HepG2 (cell line): ENCODE measurements around the gene AGAP1. TPM values are rescaled to one million over a fixed set of nuclear protein-coding genes. Genes with fewer than 3 reads are reported as not detected.

Experiments used
- ATAC-seq: fragments of 200-7000 bp; cut with Tn5 transposase; 3 replicates; pipeline ENCODE4 v1.9.1; 2020; ENCODE audit warnings: mild to moderate bottlenecking, moderate library complexity
- BruUV-seq: library from RNA; stranded (reverse); fragments of 400-500 nt; replicated peaks from 2 replicates; lab custom pipeline; 2021; lab: Mats Ljungman, UMichigan
- CTCF ChIA-PET: fragments of 300-600 bp; formaldehyde crosslinking; extraction: SDS; loops from one replicate; lab custom pipeline; 2021; ENCODE audit warnings: low total read pairs, inconsistent platforms, low intra/inter-chr PET ratio; lab: Yijun Ruan, JAX
- POLR2A ChIA-PET: fragments of 350-600 bp; sonication (Branson Sonifier 250); formaldehyde crosslinking; loops from one replicate; lab custom pipeline; 2020; ENCODE audit warnings: antibody characterized with exemption, inconsistent platforms; lab: Yijun Ruan, JAX
- DNase-seq: peaks from one replicate; pipeline ENCODE4 v3.0.0-alpha.2; 2015; ENCODE audit warnings: low spot score
- FAIRE-seq: peaks from 3 replicates; lab custom pipeline; 2011; peaks lifted over from hg19 to GRCh38; lab: Jason Lieb, UNC
- H2AFZ ChIP-seq: one replicate; pipeline ENCODE4 v1.6.1; 2011; ENCODE audit warnings: low read length, inconsistent platforms
- H3K27ac ChIP-seq: fragments of 300-600 bp; 3 replicates; pipeline ENCODE4 v1.8.0; 2011; ENCODE audit warnings: mixed run types, mild to moderate bottlenecking, mixed read lengths, low read length, inconsistent platforms; ENCODE audit not compliant: insufficient read depth; ENCODE audit errors: extremely low read length
- H3K27me3 ChIP-seq, 2 experiments: fragments of 200-600 bp in 1 of 2; 2 replicates in 1 of 2; 3 replicates in 1 of 2; pipeline versions ENCODE4 v1.6.0 to v1.8.0; 2011; ENCODE audit warnings: low read length in 2 of 2, mild to moderate bottlenecking in 2 of 2, moderate library complexity in 2 of 2, inconsistent platforms in 1 of 2; ENCODE audit not compliant: insufficient read depth in 2 of 2, control insufficient read depth in 1 of 2
- H3K36me3 ChIP-seq, 2 experiments: fragments of 200-600 bp in 1 of 2; replicated peaks in 1 of 2; 2 replicates in 1 of 2; 3 replicates in 1 of 2; pipeline versions ENCODE4 v1.5.1 to v1.8.0; 2011; ENCODE audit warnings: low read length in 2 of 2, inconsistent platforms in 1 of 2; ENCODE audit not compliant: insufficient read depth in 2 of 2, control insufficient read depth in 1 of 2
- H3K4me1 ChIP-seq: 2 replicates; pipeline ENCODE4 v1.5.1; 2012; ENCODE audit warnings: low read length, inconsistent platforms; ENCODE audit not compliant: insufficient read depth
- H3K4me2 ChIP-seq: 2 replicates; pipeline ENCODE4 v1.6.0; 2011; ENCODE audit warnings: low read depth, low read length, inconsistent platforms
- H3K4me3 ChIP-seq, 3 experiments: fragments of 200-600 bp in 1 of 3; sonication (generic), shearing (Covaris generic) in 1 of 3; replicated peaks in 1 of 3; 2 replicates each; pipeline ENCODE4 v1.5.1; 2011 to 2016; ENCODE audit warnings: low read length in 3 of 3, inconsistent platforms in 2 of 3, low read depth in 2 of 3, mild to moderate bottlenecking in 2 of 3, control low read depth in 1 of 3, mixed read lengths in 1 of 3; ENCODE audit not compliant: insufficient read depth in 1 of 3
- H3K79me2 ChIP-seq: one replicate; pipeline ENCODE4 v1.6.1; 2011; ENCODE audit warnings: low read length, inconsistent platforms; ENCODE audit not compliant: insufficient read depth
- H3K9ac ChIP-seq: 2 replicates; pipeline ENCODE4 v1.6.0; 2011; ENCODE audit warnings: mild to moderate bottlenecking, low read depth, low read length, inconsistent platforms; ENCODE audit not compliant: insufficient read depth
- H3K9me3 ChIP-seq: 2 replicates; pipeline ENCODE4 v1.5.1; 2012; ENCODE audit warnings: mild to moderate bottlenecking, low read length
- H4K20me1 ChIP-seq: 2 replicates; pipeline ENCODE4 v1.6.0; 2011; ENCODE audit warnings: inconsistent platforms, mild to moderate bottlenecking, low read length, moderate library complexity; ENCODE audit not compliant: insufficient read depth
- ATF7 ChIP-seq, 2 experiments: fragments of 450-650 bp in 1 of 2; sonication (generic) in 1 of 2; formaldehyde crosslinking in 1 of 2; IDR thresholded peaks; 2 replicates each; pipeline versions ENCODE4 v1.4.0 to v1.6.1; 2016 to 2020; ENCODE audit warnings: antibody characterized with exemption in 1 of 2, mild to moderate bottlenecking in 1 of 2, missing genetic modification reagents in 1 of 2
- HDAC1 ChIP-seq: sonication (generic); formaldehyde crosslinking; IDR thresholded peaks from 2 replicates; pipeline ENCODE4 v1.5.1; 2020; ENCODE audit warnings: mild to moderate bottlenecking, missing genetic modification reagents
- HNF4A ChIP-seq: sonication (generic); formaldehyde crosslinking; IDR thresholded peaks from 2 replicates; pipeline ENCODE4 v1.4.0; 2020; ENCODE audit warnings: missing genetic modification reagents
- HOXA7 ChIP-seq: sonication (generic); formaldehyde crosslinking; IDR thresholded peaks from 2 replicates; pipeline ENCODE4 v1.8.1; 2022; ENCODE audit warnings: mild to moderate bottlenecking, missing genetic modification reagents, moderate library complexity
- ISL2 ChIP-seq: sonication (generic); formaldehyde crosslinking; IDR thresholded peaks from 2 replicates; pipeline ENCODE4 v1.5.0; 2020; ENCODE audit warnings: missing genetic modification reagents
- MIER2 ChIP-seq: IDR thresholded peaks from 2 replicates; pipeline ENCODE4 v1.6.1; 2016; ENCODE audit warnings: missing biosample characterization, missing genetic modification reagents
- SMAD3 ChIP-seq: sonication (generic); formaldehyde crosslinking; IDR thresholded peaks from 2 replicates; pipeline ENCODE4 v1.4.0; 2020; ENCODE audit warnings: missing genetic modification reagents
- SOX5 ChIP-seq: IDR thresholded peaks from 2 replicates; pipeline ENCODE4 v1.6.1; 2016; ENCODE audit warnings: borderline replicate concordance
- TBL1XR1 ChIP-seq: fragments of 150-350 bp; IDR thresholded peaks from 2 replicates; pipeline ENCODE4 v1.6.1; 2014; ENCODE audit warnings: borderline replicate concordance, low read length; ENCODE audit not compliant: partially characterized antibody
- TSC22D2 ChIP-seq: sonication (generic); formaldehyde crosslinking; IDR thresholded peaks from 2 replicates; pipeline ENCODE4 v1.5.1; 2020; ENCODE audit warnings: missing genetic modification reagents, mild to moderate bottlenecking, borderline replicate concordance
- ZNF484 ChIP-seq: sonication (generic); formaldehyde crosslinking; IDR thresholded peaks from 2 replicates; pipeline ENCODE4 v1.5.1; 2020; ENCODE audit warnings: mild to moderate bottlenecking, low read depth, missing genetic modification reagents, borderline replicate concordance
- ZNF564 ChIP-seq: sonication (generic); formaldehyde crosslinking; IDR thresholded peaks from 2 replicates; pipeline ENCODE4 v1.8.1; 2023; ENCODE audit warnings: mild to moderate bottlenecking, missing genetic modification reagents
- ZNF746 ChIP-seq: sonication (generic); formaldehyde crosslinking; IDR thresholded peaks from 2 replicates; pipeline ENCODE4 v1.8.0; 2022; ENCODE audit warnings: mild to moderate bottlenecking, missing genetic modification reagents
- WGBS: methylation state at CpG from one replicate; pipeline ENCODE4 v1.1.6; 2017; ENCODE audit warnings: low lambda C conversion rate; 5-methylcytosine and 5-hydroxymethylcytosine counted together
- in situ Hi-C: cut with HindIII; loops from 2 replicates; pipeline ENCODE4 v1.10.0; 2017; ENCODE audit warnings: low pct_unique_long_range_greater_than_20kb; ENCODE audit not compliant: extremely low pct_ligation_motif_present
- intact Hi-C: fragments of 100-400 bp; cut with micrococcal nuclease; formaldehyde crosslinking; loops from one replicate; pipeline ENCODE4 v1.10.0; 2022; ENCODE audit not compliant: unreplicated experiment
- polyA plus RNA-seq, 8 experiments: library from polyadenylated mRNA; depleted of rRNA in 3 of 8; stranded (reverse) in 7 of 8; unstranded in 1 of 8; fragments of >200 nt; fragmentation: Illumina TruSeq in 4 of 8; extraction: Trizol in 4 of 8; gene quantifications; 2 replicates each; pipeline versions ENCODE4 v1.2.1 to v1.2.3, GENCODE V29; 2011 to 2016; ENCODE audit warnings: low read depth in 4 of 8, missing spikeins in 1 of 8, mixed read lengths in 1 of 8; ENCODE audit not compliant: insufficient read depth in 1 of 8
- total RNA-seq, 5 experiments: library from RNA; depleted of rRNA; stranded (reverse); fragments of >200 nt; fragmentation: Illumina TruSeq; extraction: Trizol; gene quantifications; 2 replicates each; pipeline ENCODE4 v1.2.3, GENCODE V29; 2016; ENCODE audit warnings: low read depth in 1 of 5
- TF ChIP-seq, protein P1 (sequence below): sonication (generic); formaldehyde crosslinking; IDR thresholded peaks from 2 replicates; pipeline ENCODE4 v1.5.0; 2020; ENCODE audit warnings: missing genetic modification reagents
- TF ChIP-seq, protein P2 (sequence below): IDR thresholded peaks from 2 replicates; pipeline ENCODE4 v1.6.1; 2016

The AGAP1 gene
- total and polyA plus RNA-seq, 2 of the 13 experiments (the other 11 are each of a cell fraction or from before 2014, with no cell fraction given) = 21.2 to 32.7 TPM

DNA sequence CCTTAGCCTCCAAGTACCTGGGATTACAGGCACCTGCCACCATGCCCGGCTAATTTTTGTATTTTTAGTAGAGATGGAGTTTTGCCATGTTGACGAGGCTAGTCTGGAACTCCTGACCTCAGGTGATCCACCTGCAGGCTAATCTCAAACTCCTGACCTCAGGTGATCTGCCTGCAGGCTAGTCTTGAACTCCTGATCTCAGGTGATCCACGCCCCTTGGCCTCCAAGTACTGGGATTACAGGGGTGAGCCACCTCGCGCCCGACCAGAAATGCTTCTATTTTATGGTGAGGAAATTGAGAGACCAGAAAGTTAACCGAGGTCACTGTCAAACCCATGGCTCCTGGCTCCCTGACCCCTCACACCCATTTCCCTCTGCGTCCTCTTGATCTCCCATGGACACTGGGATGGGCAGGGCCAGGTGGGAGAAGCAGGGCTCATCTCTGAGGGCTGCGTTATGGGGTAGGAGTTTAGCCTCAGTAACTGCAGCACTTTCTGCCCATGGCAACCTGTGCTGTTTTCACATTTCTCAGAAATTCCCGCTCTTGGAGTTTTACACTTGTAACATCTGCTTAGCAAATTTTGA lies 210.0 kb downstream of the AGAP1 start:
- no peaks in the 10 kb centered on the region for H3K27me3 ChIP-seq
- no TSS peak for BruUV-seq
- 93% methylated on average over 10 of the region's 10 CpGs for WGBS
- POLR2A ChIA-PET = no interaction called here
- TF ChIP-seq ATF7 (IDR thresholded peaks at IDR 0.05) (no peak), ATF7 (CRISPR knock-in tag; IDR thresholded peaks at IDR 0.05) (no peak), TSC22D2 (CRISPR knock-in tag) (no peak), HDAC1 (CRISPR knock-in tag) (no peak), HOXA7 (CRISPR knock-in tag) (no peak), HNF4A (CRISPR knock-in tag) (no peak), ZNF746 (CRISPR knock-in tag) (no peak), ISL2 (CRISPR knock-in tag) (no peak), ZNF564 (CRISPR knock-in tag) (no peak), SMAD3 (CRISPR knock-in tag) (no peak), TBL1XR1 (no peak), ZNF484 (no peak), SOX5 (CRISPR knock-in tag) (no peak), MIER2 (CRISPR knock-in tag) (no peak)
- TF ChIP-seq, protein P1, sequence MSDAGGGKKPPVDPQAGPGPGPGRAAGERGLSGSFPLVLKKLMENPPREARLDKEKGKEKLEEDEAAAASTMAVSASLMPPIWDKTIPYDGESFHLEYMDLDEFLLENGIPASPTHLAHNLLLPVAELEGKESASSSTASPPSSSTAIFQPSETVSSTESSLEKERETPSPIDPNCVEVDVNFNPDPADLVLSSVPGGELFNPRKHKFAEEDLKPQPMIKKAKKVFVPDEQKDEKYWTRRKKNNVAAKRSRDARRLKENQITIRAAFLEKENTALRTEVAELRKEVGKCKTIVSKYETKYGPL (CRISPR knock-in tag) = no peak
- TF ChIP-seq, protein P2, sequence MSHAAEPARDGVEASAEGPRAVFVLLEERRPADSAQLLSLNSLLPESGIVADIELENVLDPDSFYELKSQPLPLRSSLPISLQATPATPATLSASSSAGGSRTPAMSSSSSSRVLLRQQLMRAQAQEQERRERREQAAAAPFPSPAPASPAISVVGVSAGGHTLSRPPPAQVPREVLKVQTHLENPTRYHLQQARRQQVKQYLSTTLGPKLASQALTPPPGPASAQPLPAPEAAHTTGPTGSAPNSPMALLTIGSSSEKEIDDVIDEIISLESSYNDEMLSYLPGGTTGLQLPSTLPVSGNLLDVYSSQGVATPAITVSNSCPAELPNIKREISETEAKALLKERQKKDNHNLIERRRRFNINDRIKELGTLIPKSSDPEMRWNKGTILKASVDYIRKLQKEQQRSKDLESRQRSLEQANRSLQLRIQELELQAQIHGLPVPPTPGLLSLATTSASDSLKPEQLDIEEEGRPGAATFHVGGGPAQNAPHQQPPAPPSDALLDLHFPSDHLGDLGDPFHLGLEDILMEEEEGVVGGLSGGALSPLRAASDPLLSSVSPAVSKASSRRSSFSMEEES (CRISPR knock-in tag) = no peak
- H3K4me2 ChIP-seq = no peak overlapping the region
- H3K4me3 ChIP-seq = no peak overlapping the region
- DNase-seq (no peak), FAIRE-seq (no peak), ATAC-seq (no peak)
- H3K9me3 ChIP-seq = no peaks in the 10 kb centered on the region
- H2AFZ ChIP-seq = no peak overlapping the region
- intact Hi-C loops = no loop called here
- peaks cover 0 to 4% of the 10 kb centered on the region in 2 experiments; a peak in 1 of 5 replicates for H3K36me3 ChIP-seq
- peaks cover 35% of the 10 kb centered on the region for H3K79me2 ChIP-seq
- no peak overlapping the region for H3K9ac ChIP-seq
- peaks cover 19% of the 10 kb centered on the region; the same call in 1 of the 2 replicates for H4K20me1 ChIP-seq
- in situ Hi-C loops = no loop called here
- H3K4me1 ChIP-seq = peaks cover 19% of the 10 kb centered on the region; the same call in 1 of the 2 replicates
- CTCF ChIA-PET = no interaction called here
- H3K27ac ChIP-seq = no peak overlapping the region
